ENCODE data around the gene HEPH.
"Not testable (repeated sequence)": the region's sequence is repeated elsewhere in the genome, so short reads cannot be mapped to it uniquely, and the experiment has no call there.

HEPH gene

GRCh38 chrX:66163849-66164411 is at the start of gene HEPH:
TSS of gene HEPH (plus strand) at chrX:66164247. CDS start at chrX:66170571, 6,324 bp downstream.
- DNase-seq: no peak

GRCh38 chrX:66118722-66119121 is 45.3 kb upstream of the HEPH start:
- DNase-seq: not testable (repeated sequence)

- not testable (repeated sequence) for DNase-seq
Observed at GRCh38 chrX:66121354-66121753, 42.7 kb upstream of the HEPH start.

- DNase-seq: peak; percentile 85
Observed at GRCh38 chrX:66126662-66127061, 37.4 kb upstream of the HEPH start.

- DNase-seq: no peak
Observed at GRCh38 chrX:66130469-66130868, 33.6 kb upstream of the HEPH start.

GRCh38 chrX:66135284-66135683 is 28.8 kb upstream of the HEPH start:
- DNase-seq: not testable (repeated sequence)

GRCh38 chrX:66142351-66142750 is 21.7 kb upstream of the HEPH start:
- DNase-seq: no peak

GRCh38 chrX:66144258-66144657 is 19.8 kb upstream of the HEPH start:
- DNase-seq: no peak

- no peak for DNase-seq
Observed at GRCh38 chrX:66149519-66149918, 14.5 kb upstream of the HEPH start.

GRCh38 chrX:66150163-66150562 is 13.9 kb upstream of the HEPH start:
- DNase-seq: no peak

GRCh38 chrX:66162331-66162822 is 1.7 kb upstream of the HEPH start:
- peak; percentile 77 for DNase-seq

GRCh38 chrX:66163447-66163846 is 600 bp upstream of the HEPH start:
- no peak for DNase-seq

GRCh38 chrX:66164470-66164869 is 423 bp downstream of the HEPH start:
- DNase-seq: no peak

- no peak for DNase-seq
Observed at GRCh38 chrX:66164931-66165330, 884 bp downstream of the HEPH start.

- DNase-seq: no peak
Observed at GRCh38 chrX:66166671-66167070, 2.6 kb downstream of the HEPH start.

GRCh38 chrX:66167431-66167830 is 3.4 kb downstream of the HEPH start:
- DNase-seq: no peak

- DNase-seq: no peak
Observed at GRCh38 chrX:66176134-66176533, 12.1 kb downstream of the HEPH start.

- DNase-seq: no peak
Observed at GRCh38 chrX:66191563-66191962, 27.5 kb downstream of the HEPH start.

- no peak for DNase-seq
Observed at GRCh38 chrX:66193821-66194220, 29.8 kb downstream of the HEPH start.

- DNase-seq: no peak
Observed at GRCh38 chrX:66200050-66200664, 36.1 kb downstream of the HEPH start.

- peak; percentile 25 for DNase-seq
Observed at GRCh38 chrX:66200855-66201795, 37.1 kb downstream of the HEPH start.

- no peak for DNase-seq
Observed at GRCh38 chrX:66203114-66203513, 39.1 kb downstream of the HEPH start.

GRCh38 chrX:66221856-66222255 is 57.8 kb downstream of the HEPH start:
- peak; percentile 21 for DNase-seq

- DNase-seq: no peak
Observed at GRCh38 chrX:66232296-66232695, 68.2 kb downstream of the HEPH start.

Data from hematopoietic multipotent progenitor cell treated with erythropoietin and hydrocortisone succinate and interleukin-3 and kit ligand, for 8 days (in vitro differentiated cells).